Measurements from ENCODE around the gene SMC3.

The SMC3 gene

GRCh38 chr10:110546499-110547110 is 20.9 kb upstream of the SMC3 start:
- no peak for DNase-seq

- DNase-seq, result peak; percentile 69
These were observed 20.2 kb upstream of the SMC3 start for GRCh38 chr10:110547139-110547761.

GRCh38 chr10:110548002-110548401 is 19.5 kb upstream of the SMC3 start:
- DNase-seq, result no peak

- no peak for DNase-seq
These were observed 18.3 kb upstream of the SMC3 start for GRCh38 chr10:110549211-110549610.

GRCh38 chr10:110553905-110554304 is 13.6 kb upstream of the SMC3 start:
- no peak for DNase-seq

GRCh38 chr10:110556296-110556695 is 11.2 kb upstream of the SMC3 start:
- DNase-seq, result no peak

- DNase-seq, result no peak
These were observed 10.4 kb upstream of the SMC3 start for GRCh38 chr10:110556969-110557601.

- DNase-seq, result no peak
These were observed 9.5 kb upstream of the SMC3 start for GRCh38 chr10:110558041-110558440.

GRCh38 chr10:110560012-110560411 is 7.5 kb upstream of the SMC3 start:
- DNase-seq, result no peak

- no peak for DNase-seq
These were observed 6.2 kb upstream of the SMC3 start for GRCh38 chr10:110561292-110561691.

GRCh38 chr10:110562348-110562747 is 5.1 kb upstream of the SMC3 start:
- no peak for DNase-seq

GRCh38 chr10:110563132-110563531 is 4.4 kb upstream of the SMC3 start:
- DNase-seq, result no peak

GRCh38 chr10:110566472-110567200 is 859 bp upstream of the SMC3 start:
- DNase-seq, result no peak

GRCh38 chr10:110568055-110568735 is 700 bp downstream of the SMC3 start:
- peak; percentile 78 for DNase-seq

GRCh38 chr10:110569122-110569521 is 1.6 kb downstream of the SMC3 start:
- no peak for DNase-seq

GRCh38 chr10:110569736-110570135 is 2.2 kb downstream of the SMC3 start:
- no peak for DNase-seq

GRCh38 chr10:110571093-110571743 is 3.7 kb downstream of the SMC3 start:
- no peak for DNase-seq

- no peak for DNase-seq
These were observed 5.4 kb downstream of the SMC3 start for GRCh38 chr10:110572862-110573261.

- no peak for DNase-seq
These were observed 6.9 kb downstream of the SMC3 start for GRCh38 chr10:110574420-110574819.

GRCh38 chr10:110576220-110576619 is 8.7 kb downstream of the SMC3 start:
- DNase-seq, result no peak

- DNase-seq, result no peak
These were observed 9.6 kb downstream of the SMC3 start for GRCh38 chr10:110577056-110577455.

- no peak for DNase-seq
These were observed 16.5 kb downstream of the SMC3 start for GRCh38 chr10:110584006-110584405.

GRCh38 chr10:110591760-110592159 is 24.3 kb downstream of the SMC3 start:
- DNase-seq, result no peak

Measured in retina (tissue), 1 donor.